ENCODE measurements around the gene PXDN.

DNA sequence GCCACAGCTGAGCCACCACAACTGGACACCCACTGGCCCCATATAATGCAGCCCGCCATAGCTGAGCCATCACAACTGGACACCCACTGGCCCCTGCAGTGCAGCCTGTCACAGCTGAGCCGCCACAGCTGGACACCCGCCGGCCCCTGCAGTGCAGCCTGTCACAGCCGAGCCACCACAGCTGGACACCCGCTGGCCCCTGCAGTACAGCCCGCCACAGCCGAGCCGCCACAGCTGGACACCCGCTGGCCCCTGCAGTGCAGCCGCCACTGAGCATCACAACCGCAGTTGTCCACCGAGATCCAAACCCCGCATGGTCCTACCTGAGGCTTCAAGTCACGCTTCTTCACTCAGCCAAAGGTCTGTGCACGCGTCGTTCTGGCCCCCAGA is 134.2 kb downstream of the PXDN start:
- TF ChIP-seq GATA2 (IDR thresholded peaks at IDR 0.05; ENCODE audit: low read depth, low read length) (no peak), GATA3 (IDR thresholded peaks at IDR 0.05; ENCODE audit: low read depth, low read length) (no peak)
